ENCODE measurements around the gene OR10T2.
"Not testable (repeated sequence)": the region's sequence is repeated elsewhere in the genome, so short reads cannot be mapped to it uniquely, and the experiment has no call there.

OR10T2 gene

GRCh38 chr1:158398818-158399514, at the start of gene OR10T2:
TSS of gene OR10T2 (minus strand) at chr1:158399466. CDS start at chr1:158399466, 0 bp downstream.
- no peak for DNase-seq (ENCODE audit: low read depth)

- no peak for DNase-seq (ENCODE audit: low read depth)
These were observed 46.1 kb upstream of the OR10T2 start for GRCh38 chr1:158445376-158445775.

- DNase-seq (ENCODE audit: low read depth): no peak
These were observed 35.5 kb upstream of the OR10T2 start for GRCh38 chr1:158434741-158435140.

GRCh38 chr1:158430163-158430562, 30.9 kb upstream of the OR10T2 start:
- not testable (repeated sequence) for DNase-seq (ENCODE audit: low read depth)

GRCh38 chr1:158426137-158426536, 26.9 kb upstream of the OR10T2 start, which contains the start of gene OR10K2:
TSS of gene OR10K2 (minus strand) at chr1:158426237. CDS start at chr1:158420866, 5,371 bp downstream.
- no peak for DNase-seq (ENCODE audit: low read depth)

GRCh38 chr1:158425027-158425426, 25.8 kb upstream of the OR10T2 start:
- DNase-seq (ENCODE audit: low read depth): no peak

- DNase-seq (ENCODE audit: low read depth): no peak
These were observed 22.9 kb upstream of the OR10T2 start for GRCh38 chr1:158422212-158422611.

- no peak for DNase-seq (ENCODE audit: low read depth)
These were observed 18.3 kb upstream of the OR10T2 start for GRCh38 chr1:158417586-158417985.

- DNase-seq (ENCODE audit: low read depth): no peak
These were observed 15.5 kb upstream of the OR10T2 start for GRCh38 chr1:158414651-158415345.

GRCh38 chr1:158407092-158407491, 7.8 kb upstream of the OR10T2 start:
- DNase-seq (ENCODE audit: low read depth): no peak

- no peak for DNase-seq (ENCODE audit: low read depth)
These were observed 1.6 kb upstream of the OR10T2 start for GRCh38 chr1:158400871-158401270.

GRCh38 chr1:158396646-158397045, 2.6 kb downstream of the OR10T2 start:
- no peak for DNase-seq (ENCODE audit: low read depth)

GRCh38 chr1:158393476-158393875, 5.8 kb downstream of the OR10T2 start:
- no peak for DNase-seq (ENCODE audit: low read depth)

- no peak for DNase-seq (ENCODE audit: low read depth)
These were observed 8.2 kb downstream of the OR10T2 start for GRCh38 chr1:158391099-158391498.

- no peak for DNase-seq (ENCODE audit: low read depth)
These were observed 8.9 kb downstream of the OR10T2 start for GRCh38 chr1:158390331-158390730.

- DNase-seq (ENCODE audit: low read depth): no peak
These were observed 24.4 kb downstream of the OR10T2 start for GRCh38 chr1:158374860-158375259.

GRCh38 chr1:158374101-158374500, 25.2 kb downstream of the OR10T2 start:
- not testable (repeated sequence) for DNase-seq (ENCODE audit: low read depth)

- DNase-seq (ENCODE audit: low read depth): peak; percentile 35
These were observed 27.9 kb downstream of the OR10T2 start for GRCh38 chr1:158371188-158371953.

- no peak for DNase-seq (ENCODE audit: low read depth)
These were observed 32.5 kb downstream of the OR10T2 start for GRCh38 chr1:158366783-158367182.

- no peak for DNase-seq (ENCODE audit: low read depth)
These were observed 36.3 kb downstream of the OR10T2 start for GRCh38 chr1:158362941-158363340.

- no peak for DNase-seq (ENCODE audit: low read depth)
These were observed 36.8 kb downstream of the OR10T2 start for GRCh38 chr1:158362482-158362881.

GRCh38 chr1:158357441-158357840, 41.8 kb downstream of the OR10T2 start:
- no peak for DNase-seq (ENCODE audit: low read depth)

GRCh38 chr1:158356616-158357015, 42.6 kb downstream of the OR10T2 start:
- no peak for DNase-seq (ENCODE audit: low read depth)

All from activated T-cell treated with anti-CD3 and anti-CD28 coated beads for 48 hours (primary cell).